IPS-18c (cell line): ENCODE measurements around the gene SYT15.

ENCODE experiments used
- H3K4me3 ChIP-seq: 2 replicates; pipeline ENCODE4 v1.7.0; 2013; ENCODE audit warnings: low read depth, mild to moderate bottlenecking, low read length, moderate library complexity; ENCODE audit not compliant: insufficient read depth
- H3K9me3 ChIP-seq: one replicate; pipeline ENCODE4 v1.6.1; 2013; ENCODE audit warnings: mild to moderate bottlenecking, low read length, moderate library complexity; ENCODE audit not compliant: control insufficient read depth, insufficient read depth

Gene SYT15

GRCh38 chr10:46542567-46543465, 36.1 kb upstream of the SYT15 start:
- Histone ChIP-seq H3K9me3 (no peaks in the 10 kb centered on the region), H3K4me3 (no peak overlapping the region)

GRCh38 chr10:46543466-46544377, 35.2 kb upstream of the SYT15 start:
- Histone ChIP-seq H3K4me3 (no peak overlapping the region), H3K9me3 (no peaks in the 10 kb centered on the region)

GRCh38 chr10:46544989-46545791, 33.7 kb upstream of the SYT15 start:
- no peaks in the 10 kb centered on the region for H3K9me3 ChIP-seq

GRCh38 chr10:46545861-46546590, 32.9 kb upstream of the SYT15 start:
- Histone ChIP-seq H3K4me3 (no peak overlapping the region), H3K9me3 (no peaks in the 10 kb centered on the region)

More at GRCh38 chr10:46544989-46545791, 33.7 kb upstream of the SYT15 start:
- no peak overlapping the region for H3K4me3 ChIP-seq

- H3K4me3 ChIP-seq = no peak overlapping the region
- H3K9me3 ChIP-seq = no peaks in the 10 kb centered on the region
Measured at GRCh38 chr10:46546591-46547540, 32.1 kb upstream of the SYT15 start.

GRCh38 chr10:46547541-46548497, 31.1 kb upstream of the SYT15 start:
- no peak overlapping the region for H3K4me3 ChIP-seq
- no peaks in the 10 kb centered on the region for H3K9me3 ChIP-seq

GRCh38 chr10:46548498-46549090, 30.3 kb upstream of the SYT15 start:
- Histone ChIP-seq H3K9me3 (no peaks in the 10 kb centered on the region), H3K4me3 (no peak overlapping the region)

GRCh38 chr10:46549171-46550075, 29.5 kb upstream of the SYT15 start:
- Histone ChIP-seq H3K4me3 (no peak overlapping the region), H3K9me3 (no peaks in the 10 kb centered on the region)

GRCh38 chr10:46550076-46550790, 28.7 kb upstream of the SYT15 start:
- Histone ChIP-seq H3K4me3 (no peak overlapping the region), H3K9me3 (no peaks in the 10 kb centered on the region)

GRCh38 chr10:46550795-46551700, 27.9 kb upstream of the SYT15 start:
- Histone ChIP-seq H3K9me3 (no peaks in the 10 kb centered on the region), H3K4me3 (no peak overlapping the region)

- Histone ChIP-seq H3K4me3 (no peak overlapping the region), H3K9me3 (no peaks in the 10 kb centered on the region)
Measured at GRCh38 chr10:46551701-46552525, 27.0 kb upstream of the SYT15 start.
